ENCODE measurements around the gene SPNS2.

- TF ChIP-seq CTCF (IDR thresholded peaks at IDR 0.05) (no peak), ZFX (IDR thresholded peaks at IDR 0.05; ENCODE audit: borderline replicate concordance) (no peak)
These were observed 61.7 kb downstream of the SPNS2 start, which contains the start of gene GGT6 for GRCh38 chr17:4560421-4560820.

All from 22Rv1 (cell line).